Ishikawa (cell line): ENCODE results near the gene PIEZO1.
A peak's percentile ranks its signal among the peaks of the same experiment; 100 is the strongest.

Experiments
- CEBPB ChIP-seq: IDR thresholded peaks from 2 replicates; pipeline ENCODE4 v1.6.1; 2012
- CREB1 ChIP-seq: IDR thresholded peaks from 2 replicates; pipeline ENCODE4 v1.6.1; 2012; ENCODE audit warnings: low read depth
- EGR1 ChIP-seq: IDR thresholded peaks from 2 replicates; pipeline ENCODE4 v1.6.1; 2012
- EP300 ChIP-seq: IDR thresholded peaks from 2 replicates; pipeline ENCODE4 v1.6.1; 2012; ENCODE audit warnings: borderline replicate concordance
- FOXM1 ChIP-seq: IDR thresholded peaks from 2 replicates; pipeline ENCODE4 v1.6.1; 2012; ENCODE audit warnings: low read depth, borderline replicate concordance
- MAX ChIP-seq: IDR thresholded peaks from 2 replicates; pipeline ENCODE4 v1.6.1; 2012
- NFIC ChIP-seq: IDR thresholded peaks from 2 replicates; pipeline ENCODE4 v1.6.1; 2012
- RAD21 ChIP-seq: IDR thresholded peaks from 2 replicates; pipeline ENCODE4 v1.6.1; 2012; ENCODE audit warnings: low read depth
- REST ChIP-seq: IDR thresholded peaks from 2 replicates; pipeline ENCODE4 v1.6.1; 2012; ENCODE audit warnings: low read depth, mild to moderate bottlenecking
- TAF1 ChIP-seq: IDR thresholded peaks from 2 replicates; pipeline ENCODE4 v1.6.1; 2012; ENCODE audit warnings: low read depth, mild to moderate bottlenecking
- TCF12 ChIP-seq: IDR thresholded peaks from 2 replicates; pipeline ENCODE4 v1.6.1; 2012; ENCODE audit warnings: low read depth
- TEAD4 ChIP-seq: IDR thresholded peaks from 2 replicates; pipeline ENCODE4 v1.6.1; 2012
- USF1 ChIP-seq: IDR thresholded peaks from 2 replicates; pipeline ENCODE4 v1.6.1; 2012
- YY1 ChIP-seq: IDR thresholded peaks from 2 replicates; pipeline ENCODE4 v1.6.1; 2012; ENCODE audit warnings: low read depth
- ZBTB7A ChIP-seq: IDR thresholded peaks from 2 replicates; pipeline ENCODE4 v1.6.1; 2012; ENCODE audit warnings: low read depth

The PIEZO1 gene

GRCh38 chr16:88753602-88754001 lies 31.4 kb downstream of the PIEZO1 start:
- TF ChIP-seq CREB1 (no peak), REST (no peak), CEBPB (no peak), EP300 (no peak), NFIC (no peak), ZBTB7A (no peak)

- TF ChIP-seq CREB1 (no peak), YY1 (no peak), TAF1 (no peak), CEBPB (no peak), EP300 (no peak), USF1 (no peak)
Measured at GRCh38 chr16:88753191-88753590, 31.8 kb downstream of the PIEZO1 start.

- TF ChIP-seq USF1 (no peak), TAF1 (no peak), FOXM1 (no peak), NFIC (no peak), EP300 (no peak), ZBTB7A (no peak), CREB1 (no peak), RAD21 (no peak), EGR1 (no peak), TCF12 (no peak), YY1 (no peak), REST (no peak), CEBPB (no peak)
Measured at GRCh38 chr16:88752386-88753002, 32.5 kb downstream of the PIEZO1 start.

GRCh38 chr16:88750854-88751253 lies 34.2 kb downstream of the PIEZO1 start:
- TF ChIP-seq ZBTB7A (no peak), NFIC (peak; percentile 32), RAD21 (no peak), EGR1 (no peak)

GRCh38 chr16:88749358-88749757 lies 35.7 kb downstream of the PIEZO1 start:
- no peak for TF ChIP-seq MAX
- no peak for TF ChIP-seq ZBTB7A
- no peak for TF ChIP-seq CEBPB
- TF ChIP-seq TAF1: no peak
- TF ChIP-seq YY1: no peak
- TF ChIP-seq FOXM1: no peak
- TF ChIP-seq RAD21: no peak
- no peak for TF ChIP-seq REST
- no peak for TF ChIP-seq EP300
- no peak for TF ChIP-seq TEAD4
- no peak for TF ChIP-seq USF1
- no peak for TF ChIP-seq CREB1
- no peak for TF ChIP-seq TCF12
- TF ChIP-seq EGR1: no peak
- no peak for TF ChIP-seq NFIC
